ENCODE measurements around the gene APCDD1L.

- no peak for TF ChIP-seq POLR2A (IDR thresholded peaks at IDR 0.05)
- TF ChIP-seq CTCF (IDR thresholded peaks at IDR 0.05): no peak
- no peak for TF ChIP-seq EP300 (IDR thresholded peaks at IDR 0.05)
Observed at GRCh38 chr20:58433759-58434158, 81.4 kb downstream of the APCDD1L start.
